GM03348 (cell line): ENCODE results near the gene PROSER2.

Source experiments
- DNase-seq: peaks from one replicate; pipeline ENCODE4 v3.0.0; 2012; ENCODE audit warnings: low spot score

The PROSER2 gene

DNA sequence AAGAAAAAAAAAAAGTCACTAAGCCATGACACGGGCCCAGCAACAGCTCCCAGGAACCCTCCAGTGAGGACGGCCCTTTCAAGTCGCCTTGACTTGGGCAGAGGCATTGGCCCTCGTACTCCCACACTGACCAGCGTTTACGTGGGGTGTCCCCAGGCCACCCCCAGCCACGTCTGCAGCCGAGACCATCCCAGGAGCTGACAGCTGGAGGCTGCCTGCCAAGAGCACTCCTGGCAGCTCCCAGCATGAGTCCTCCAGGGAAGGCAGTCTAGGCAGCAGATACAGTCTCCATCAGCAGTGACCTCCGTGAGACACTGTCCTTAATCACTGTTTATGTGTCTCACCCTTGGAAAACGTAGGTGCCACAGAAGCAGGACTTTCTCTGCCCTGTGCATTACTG is 86.5 kb downstream of the PROSER2 start:
- no peak for DNase-seq

DNA sequence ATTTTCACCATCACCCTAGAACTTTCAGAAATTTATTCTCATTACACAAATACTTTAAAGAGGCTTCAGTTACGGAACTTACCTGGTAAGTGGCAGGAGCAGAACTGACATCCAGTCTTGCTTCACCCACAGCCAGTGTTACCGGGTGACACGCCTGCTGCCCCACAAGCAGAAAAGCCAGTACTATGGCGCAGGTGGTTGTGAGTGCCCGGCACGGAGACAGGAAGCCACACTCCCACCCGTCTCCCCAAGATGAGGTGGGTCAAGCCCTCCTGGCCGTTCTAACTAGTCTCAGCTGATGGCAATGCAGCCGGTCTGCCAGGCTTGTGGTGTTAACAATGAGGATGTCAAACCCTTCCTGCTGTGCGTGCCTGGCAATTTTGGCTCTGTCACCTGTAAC is 86.9 kb downstream of the PROSER2 start:
- DNase-seq = no peak

DNA sequence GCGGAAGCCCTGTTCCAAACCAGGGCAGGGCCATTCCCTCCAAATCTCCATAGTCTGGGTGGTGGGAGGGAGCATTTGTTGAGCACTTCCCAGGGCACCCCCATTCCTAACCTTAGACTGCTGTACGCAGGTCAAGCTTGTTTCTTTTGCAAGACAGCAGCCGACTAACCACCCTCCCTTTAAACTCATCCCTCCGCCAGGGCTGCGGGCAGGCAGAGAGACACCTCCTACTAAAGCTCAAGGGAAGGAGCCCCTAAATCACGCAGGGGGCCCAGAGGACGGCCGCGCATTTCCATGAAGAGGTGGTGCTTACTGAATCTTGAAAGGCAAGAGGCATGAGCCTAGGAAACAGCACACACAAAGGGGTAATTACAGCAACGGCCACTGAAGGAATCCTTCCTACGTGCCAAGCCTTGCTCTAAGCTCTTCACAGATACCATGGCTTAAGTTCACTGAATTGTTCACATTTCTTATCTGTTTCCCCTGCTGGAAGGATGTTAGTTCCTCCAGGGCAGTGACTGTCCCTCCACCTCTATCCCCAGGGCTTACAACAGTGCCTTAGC is 90.0 kb downstream of the PROSER2 start:
- DNase-seq = no peak

DNA sequence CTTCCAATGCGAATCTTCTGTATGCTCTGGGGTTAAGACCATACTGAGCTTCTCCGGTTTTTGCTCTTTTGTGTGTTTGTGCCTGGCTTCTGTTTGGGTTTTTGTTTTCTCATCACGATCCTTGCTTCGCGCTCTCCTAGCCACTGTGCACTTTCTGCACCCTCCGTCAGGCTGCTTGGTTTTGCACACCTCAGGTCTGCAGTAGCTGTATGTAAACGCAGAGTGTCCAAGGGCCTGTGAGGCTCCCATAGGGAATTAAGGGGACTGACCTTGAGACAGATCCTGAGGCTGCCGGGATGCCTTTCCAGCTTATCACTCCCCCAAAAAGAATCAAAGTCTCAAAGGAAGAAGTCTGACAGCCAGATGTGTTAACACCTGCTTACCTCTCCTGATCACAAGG is 95.2 kb downstream of the PROSER2 start:
- no peak for DNase-seq

DNA sequence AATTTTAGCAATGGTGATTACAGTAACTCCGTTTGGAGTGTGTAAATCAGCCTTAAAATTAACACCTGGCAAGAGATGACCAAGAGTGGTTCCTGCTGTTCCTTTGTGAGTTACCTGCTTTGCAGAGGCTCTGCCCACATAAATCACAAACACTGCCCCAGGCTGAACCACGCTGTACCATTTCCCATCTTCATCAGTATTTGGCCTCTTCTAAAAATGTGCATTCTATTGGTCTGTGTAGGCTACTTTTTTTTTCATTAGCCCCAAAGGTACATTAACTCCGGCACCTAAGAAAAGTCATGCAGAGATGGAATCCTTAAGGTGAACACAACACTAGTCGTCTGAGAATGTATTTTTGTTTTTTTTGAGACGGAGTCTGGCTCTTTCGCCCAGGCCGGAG is 96.1 kb downstream of the PROSER2 start:
- no peak for DNase-seq
